T-helper 1 cell (primary cell): ENCODE measurements around the gene FBXW10B.
"Not testable (repeated sequence)": the region's sequence is repeated elsewhere in the genome, so short reads cannot be mapped to it uniquely, and the experiment has no call there.

ENCODE experiments used
- DNase-seq, 5 donors: peaks; one replicate each; pipeline ENCODE4 v3.0.0-alpha.2; 2012 to 2020
- total RNA-seq, 4 donors: gene quantifications; one replicate each; lab custom pipeline; 2026; lab: John Stamatoyannopoulos, UW

The FBXW10B gene, protein sequence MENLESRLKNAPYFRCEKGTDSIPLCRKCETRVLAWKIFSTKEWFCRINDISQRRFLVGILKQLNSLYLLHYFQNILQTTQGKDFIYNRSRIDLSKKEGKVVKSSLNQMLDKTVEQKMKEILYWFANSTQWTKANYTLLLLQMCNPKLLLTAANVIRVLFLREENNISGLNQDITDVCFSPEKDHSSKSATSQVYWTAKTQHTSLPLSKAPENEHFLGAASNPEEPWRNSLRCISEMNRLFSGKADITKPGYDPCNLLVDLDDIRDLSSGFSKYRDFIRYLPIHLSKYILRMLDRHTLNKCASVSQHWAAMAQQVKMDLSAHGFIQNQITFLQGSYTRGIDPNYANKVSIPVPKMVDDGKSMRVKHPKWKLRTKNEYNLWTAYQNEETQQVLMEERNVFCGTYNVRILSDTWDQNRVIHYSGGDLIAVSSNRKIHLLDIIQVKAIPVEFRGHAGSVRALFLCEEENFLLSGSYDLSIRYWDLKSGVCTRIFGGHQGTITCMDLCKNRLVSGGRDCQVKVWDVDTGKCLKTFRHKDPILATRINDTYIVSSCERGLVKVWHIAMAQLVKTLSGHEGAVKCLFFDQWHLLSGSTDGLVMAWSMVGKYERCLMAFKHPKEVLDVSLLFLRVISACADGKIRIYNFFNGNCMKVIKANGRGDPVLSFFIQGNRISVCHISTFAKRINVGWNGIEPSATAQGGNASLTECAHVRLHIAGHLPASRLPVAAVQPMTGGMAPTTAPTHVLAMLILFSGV
- total RNA-seq, result 0.24 to 1.4 (median 0.69) reads per million in 4 donors

DNA sequence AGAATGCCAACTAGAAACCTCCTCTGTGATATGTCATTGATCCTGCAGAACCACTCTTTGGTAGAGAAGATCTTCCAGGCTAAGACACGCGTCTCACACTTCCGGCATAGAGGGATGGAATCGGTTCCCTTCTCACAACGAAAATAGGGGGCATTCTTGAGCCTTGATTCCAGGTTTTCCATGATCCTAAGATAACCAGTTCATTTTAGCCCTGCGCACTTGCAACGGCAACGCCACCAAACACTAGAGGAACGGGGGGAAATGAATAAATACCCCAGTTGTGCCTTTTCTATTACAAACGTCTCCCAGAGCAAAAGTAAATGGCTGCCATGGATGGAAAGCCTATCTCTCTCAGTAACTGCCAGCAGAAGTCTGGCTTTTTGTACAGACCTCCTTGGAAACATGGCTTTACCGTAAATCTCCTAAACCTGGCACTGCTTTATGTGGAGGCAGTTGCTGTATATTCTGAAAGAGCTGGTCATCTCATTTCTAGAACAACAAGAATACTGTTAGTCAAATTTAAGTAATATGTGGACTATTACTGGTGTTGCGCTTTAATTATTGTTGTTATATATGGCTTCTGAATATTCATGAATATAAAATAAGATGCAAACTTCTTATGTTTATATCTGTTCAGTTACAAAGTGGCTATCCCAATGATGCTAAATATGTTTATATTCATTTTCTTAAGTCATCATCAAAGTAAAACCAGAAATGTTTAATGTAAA is at the start of gene FBXW10B:
Gene FBXW10B (minus strand): TSS at position 374 of the 728 bp plus-strand sequence. CDS start 192 bp downstream, at position 182.
- not testable (repeated sequence) for DNase-seq

DNA sequence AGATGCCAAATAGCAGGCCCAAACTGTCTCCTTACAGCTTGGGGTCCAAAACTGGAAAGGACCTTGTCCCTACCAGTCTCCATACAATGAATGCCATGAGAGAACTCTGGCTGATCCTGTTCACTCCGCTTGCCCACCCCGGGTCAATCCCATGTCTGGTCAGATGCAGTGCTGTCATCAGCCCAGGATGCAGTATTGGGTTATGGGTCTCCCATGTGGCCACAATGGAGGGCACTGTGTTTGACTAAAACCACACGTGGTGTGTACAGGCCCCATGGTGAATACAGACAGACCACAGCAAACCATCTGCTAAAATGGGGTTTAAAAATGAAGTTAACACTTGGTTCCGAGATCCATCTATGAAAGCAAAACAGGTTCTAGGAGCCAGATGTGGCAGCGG is 44.2 kb upstream of the FBXW10B start:
- no peak for DNase-seq

DNA sequence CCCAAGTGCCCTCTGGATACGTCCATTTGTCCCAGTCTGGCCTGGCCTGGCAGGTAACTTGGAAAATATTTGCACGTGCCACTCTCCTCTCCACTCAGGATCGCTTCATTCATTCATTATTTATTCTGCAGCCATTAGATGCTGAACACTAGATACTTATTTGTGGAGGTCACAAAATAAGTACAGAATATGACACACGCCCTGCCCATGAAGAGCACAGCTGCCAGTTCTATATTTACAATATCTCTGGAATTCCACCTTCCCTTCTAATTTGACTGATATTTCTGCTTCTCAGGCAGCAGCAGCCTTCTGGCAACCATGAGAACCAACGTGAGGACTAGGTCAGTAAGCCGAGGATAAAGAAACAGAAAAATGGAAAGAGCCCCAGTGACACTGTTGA is 43.7 kb upstream of the FBXW10B start:
- no peak for DNase-seq

DNA sequence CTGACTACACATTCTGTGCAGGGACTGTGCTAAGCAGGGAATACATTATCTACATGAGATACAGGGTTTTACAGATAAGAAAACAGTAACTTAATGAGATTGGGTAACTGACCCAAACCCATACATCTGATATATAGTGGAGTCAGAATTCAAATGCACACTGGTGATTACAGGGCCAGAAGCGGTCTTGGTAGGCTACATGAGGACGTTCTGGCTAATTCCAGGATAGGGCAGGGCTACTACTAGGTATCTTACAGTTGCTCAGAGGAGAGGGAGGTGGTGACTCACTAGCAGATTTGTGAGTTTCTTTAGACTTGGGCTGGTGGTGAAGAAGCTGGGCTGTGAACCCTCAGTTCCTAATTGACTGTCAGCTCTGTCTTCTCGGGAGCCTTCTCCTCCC is 43.2 kb upstream of the FBXW10B start:
- no peak for DNase-seq

DNA sequence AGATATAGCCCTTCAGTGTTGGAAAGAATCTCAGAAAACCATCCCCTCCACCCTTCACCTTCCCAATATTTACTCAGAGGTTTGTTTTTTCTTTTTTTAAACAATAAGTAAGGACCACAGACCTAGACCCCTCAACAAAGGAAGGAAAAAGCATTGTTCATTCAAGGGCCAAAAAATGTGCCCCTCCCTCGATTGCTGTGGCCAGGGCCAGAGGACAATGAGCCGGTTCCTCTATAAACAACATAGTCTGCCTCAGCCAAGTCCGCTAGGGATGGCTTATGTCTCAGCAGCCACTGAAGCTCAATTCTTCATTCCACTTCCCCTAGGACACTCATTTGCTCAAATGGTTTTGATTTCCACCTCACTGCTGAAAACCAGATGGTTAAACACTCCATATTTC is 40.6 kb upstream of the FBXW10B start:
- DNase-seq, result no peak

DNA sequence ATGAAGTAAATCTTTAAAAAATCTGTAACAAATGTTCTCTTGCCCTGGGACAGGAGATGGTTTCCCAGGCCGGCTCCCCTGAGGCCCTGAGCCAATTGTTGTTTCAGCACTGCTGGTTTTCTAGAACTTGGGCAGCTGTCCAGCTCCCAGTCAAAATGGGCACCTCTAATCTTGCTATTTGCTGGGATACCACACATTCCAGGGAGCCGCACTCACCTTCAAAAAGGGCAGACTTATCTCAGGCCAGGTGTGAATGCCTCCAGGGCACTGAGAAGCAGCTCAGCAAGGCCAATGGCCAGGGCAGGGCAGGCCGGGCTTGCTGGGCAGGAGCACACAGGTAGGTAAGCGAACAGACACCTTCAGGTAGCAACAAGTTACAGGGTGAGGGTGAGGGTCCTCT is 40.2 kb upstream of the FBXW10B start:
- no peak for DNase-seq

DNA sequence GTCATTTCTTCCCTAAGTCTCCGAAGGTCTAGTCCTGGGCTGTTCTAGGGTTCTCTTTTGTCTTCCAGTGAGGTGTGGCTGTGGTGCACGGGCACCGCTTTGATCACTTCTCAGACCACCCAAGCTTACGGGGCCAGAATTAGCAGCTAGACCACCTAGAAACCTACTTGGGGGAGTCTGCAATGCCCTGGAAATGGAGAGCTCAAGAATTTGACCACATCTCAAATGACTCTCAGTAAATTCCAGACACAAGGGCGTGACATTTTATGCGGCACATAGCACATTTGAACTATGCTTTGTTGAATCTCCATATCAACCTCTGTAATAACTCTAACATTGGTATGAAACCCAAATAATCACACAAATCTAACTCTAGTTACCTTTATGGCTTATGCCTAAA is 39.7 kb upstream of the FBXW10B start:
- no peak for DNase-seq

DNA sequence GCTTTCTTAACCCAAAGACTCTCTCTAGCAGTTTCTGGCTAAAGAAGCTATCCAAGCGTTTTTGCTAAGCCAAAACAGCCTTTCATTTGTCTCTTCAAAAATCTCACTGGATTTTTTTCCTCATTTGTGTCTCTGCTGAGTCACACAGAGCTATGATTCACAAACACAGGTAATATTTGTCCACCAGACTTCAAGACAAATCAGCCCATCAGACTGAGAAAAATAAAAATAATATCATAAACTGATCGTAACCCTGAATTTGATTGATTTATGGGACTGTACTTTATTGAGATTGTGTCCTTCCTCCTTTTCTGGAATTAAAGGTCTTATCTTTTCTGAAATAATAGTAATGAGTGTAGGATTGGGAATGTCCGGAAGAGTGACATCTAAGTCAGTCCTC is 38.8 kb upstream of the FBXW10B start:
- DNase-seq, result no peak

DNA sequence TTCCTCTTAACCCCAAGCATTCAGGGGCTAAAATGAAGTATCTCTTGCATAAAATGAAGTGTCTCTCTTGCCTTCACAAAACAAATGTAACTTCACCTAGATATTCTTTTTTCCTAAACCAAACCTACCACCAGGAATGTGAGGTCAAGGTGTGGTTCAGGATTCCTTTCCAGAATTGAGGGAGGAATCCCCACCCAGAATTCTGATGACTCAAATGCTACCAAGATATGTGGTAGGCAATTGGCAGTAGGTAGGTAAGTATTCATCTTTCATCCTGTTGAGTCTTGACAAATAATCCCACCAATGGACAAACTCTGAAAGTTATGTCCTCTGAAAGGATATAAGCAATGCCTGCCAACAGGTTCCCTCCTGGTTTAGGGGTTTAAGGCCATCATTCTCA is 38.4 kb upstream of the FBXW10B start:
- DNase-seq, result no peak

DNA sequence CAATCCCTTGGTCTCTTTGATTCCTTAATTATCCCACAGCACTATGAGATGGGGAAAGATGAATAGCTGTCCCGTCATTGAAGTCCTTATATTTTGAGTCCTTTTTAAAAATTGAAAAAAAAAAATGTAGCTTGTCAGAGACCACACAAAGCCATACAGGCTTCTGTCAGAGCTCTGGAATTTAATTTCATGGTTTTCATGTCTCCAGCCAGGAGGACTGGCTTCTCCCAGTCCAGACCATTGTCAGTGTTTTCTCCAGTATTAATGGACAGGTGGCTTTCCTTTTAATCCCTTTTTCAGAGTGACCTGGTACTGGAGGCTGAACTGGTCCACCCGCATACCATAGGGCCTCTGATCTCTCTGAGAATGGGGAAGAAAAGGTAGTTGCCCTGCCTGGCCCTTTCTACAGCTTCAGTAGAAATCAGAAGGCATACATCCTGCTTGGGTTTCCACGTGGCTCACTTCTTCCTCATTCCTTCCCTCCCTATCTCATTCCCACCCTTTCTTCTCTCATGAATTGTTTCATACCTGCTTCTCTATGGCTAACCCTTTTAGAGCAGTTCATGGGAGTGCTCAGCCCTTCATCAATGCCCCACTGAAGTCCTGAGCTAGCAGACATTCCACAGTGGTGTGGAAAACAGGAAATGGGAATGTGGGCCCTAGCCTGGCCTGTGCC is 35.5 kb upstream of the FBXW10B start:
- no peak for DNase-seq

DNA sequence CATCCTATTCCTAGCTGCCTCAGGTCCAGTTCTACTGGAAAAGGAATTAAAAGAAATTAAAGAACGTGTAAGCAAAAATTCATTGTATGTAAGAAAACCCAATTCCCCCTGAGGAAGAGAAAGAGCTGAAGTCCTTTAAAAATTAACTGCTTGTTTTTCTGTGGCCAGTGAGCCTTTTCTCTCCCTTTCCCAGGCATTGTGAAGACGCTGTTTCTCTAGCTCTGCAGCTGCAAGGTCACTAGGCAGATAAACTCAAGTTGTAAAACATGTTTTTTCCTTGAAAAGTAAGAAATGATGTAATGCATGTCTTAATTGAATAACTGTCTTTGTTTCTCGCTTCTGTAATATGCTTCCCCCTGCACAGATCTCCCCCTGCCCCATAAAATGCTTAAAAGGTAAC is 34.9 kb upstream of the FBXW10B start:
- DNase-seq, result not testable (repeated sequence)

DNA sequence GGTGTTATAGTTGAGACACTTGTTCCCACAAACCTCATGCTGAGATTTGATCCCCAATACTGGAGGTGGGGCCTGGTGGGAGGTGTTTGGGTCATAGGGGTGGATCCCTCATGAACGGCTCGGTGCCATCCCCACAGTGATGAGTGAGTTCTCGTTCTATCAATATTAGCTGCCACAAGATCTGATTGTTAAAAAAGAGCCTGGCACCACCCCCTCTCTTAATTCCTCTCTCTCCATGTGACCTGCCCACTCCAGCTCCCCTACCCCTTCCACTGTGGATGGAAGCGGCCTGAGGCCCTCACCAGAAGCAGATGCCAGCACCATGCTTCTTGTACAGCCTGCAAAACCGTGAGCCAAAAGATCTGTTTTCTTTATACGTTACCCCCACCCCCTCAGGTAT is 33.5 kb upstream of the FBXW10B start:
- no peak for DNase-seq

DNA sequence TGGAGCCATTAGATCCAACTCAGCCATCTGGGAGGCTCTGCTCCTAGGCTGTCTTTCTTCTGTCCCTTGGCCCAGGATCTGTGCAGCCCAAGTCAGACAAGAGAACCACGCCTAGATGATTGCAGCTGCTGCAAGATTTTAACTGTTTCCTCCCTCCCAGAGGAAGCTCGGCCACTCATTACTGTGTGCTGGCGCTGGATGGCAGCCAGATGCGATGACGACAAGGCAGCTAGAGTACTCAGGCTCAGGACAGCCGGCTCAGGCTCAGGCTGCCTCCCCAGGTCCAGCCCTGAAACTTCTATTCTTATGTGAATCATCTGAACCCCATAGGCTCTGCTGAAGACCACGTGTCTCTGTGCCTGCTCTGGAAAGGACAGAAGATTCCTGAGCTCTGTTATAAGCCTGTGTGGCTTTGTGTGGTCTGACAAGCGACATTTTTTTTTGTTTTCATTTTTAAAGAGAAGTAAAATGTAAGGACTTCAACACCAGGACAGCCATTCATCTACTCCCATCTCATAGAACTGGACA is 32.1 kb upstream of the FBXW10B start:
- DNase-seq, result peak in 1 of 5 donors; percentile 81

DNA sequence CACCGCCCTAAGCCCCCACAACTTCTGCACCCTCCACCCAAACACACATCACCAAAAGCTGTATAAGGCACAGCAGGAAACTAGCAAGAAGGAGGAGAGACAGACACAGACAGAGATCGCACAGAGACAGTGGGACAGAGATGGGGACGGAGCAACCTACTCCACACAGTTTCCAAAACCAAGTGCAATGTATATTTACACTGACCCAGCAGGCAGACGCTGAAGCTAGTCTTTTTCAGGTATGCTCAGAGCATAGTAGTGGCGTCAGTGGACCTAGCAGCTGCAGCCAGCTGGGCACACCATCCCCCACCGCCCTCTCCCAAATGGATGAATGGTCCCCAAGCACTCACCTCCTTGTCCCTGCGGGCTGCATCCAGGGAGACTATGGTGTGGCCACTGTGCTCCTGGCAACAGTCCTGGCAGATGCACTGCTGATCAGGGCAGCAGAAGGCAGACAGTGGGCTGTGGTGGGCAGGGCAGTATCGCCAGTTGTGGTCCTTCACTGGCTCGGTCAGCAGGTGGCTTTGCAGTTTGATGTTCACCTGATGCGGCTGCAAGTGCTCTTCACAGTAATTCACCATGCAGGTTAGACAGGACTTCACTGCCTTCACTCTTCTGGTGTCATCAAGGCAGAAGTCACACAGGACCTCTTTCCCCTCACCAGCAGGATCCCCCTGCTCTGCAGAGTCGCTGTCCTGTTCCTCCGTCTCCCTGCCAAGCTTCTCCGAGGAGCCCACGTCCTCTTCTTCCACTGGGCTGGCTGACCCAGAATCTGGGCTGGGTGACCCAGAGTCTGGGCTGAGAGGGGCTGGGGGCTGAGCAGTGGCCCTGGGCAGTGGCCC is 31.5 kb upstream of the FBXW10B start:
- no peak for DNase-seq

DNA sequence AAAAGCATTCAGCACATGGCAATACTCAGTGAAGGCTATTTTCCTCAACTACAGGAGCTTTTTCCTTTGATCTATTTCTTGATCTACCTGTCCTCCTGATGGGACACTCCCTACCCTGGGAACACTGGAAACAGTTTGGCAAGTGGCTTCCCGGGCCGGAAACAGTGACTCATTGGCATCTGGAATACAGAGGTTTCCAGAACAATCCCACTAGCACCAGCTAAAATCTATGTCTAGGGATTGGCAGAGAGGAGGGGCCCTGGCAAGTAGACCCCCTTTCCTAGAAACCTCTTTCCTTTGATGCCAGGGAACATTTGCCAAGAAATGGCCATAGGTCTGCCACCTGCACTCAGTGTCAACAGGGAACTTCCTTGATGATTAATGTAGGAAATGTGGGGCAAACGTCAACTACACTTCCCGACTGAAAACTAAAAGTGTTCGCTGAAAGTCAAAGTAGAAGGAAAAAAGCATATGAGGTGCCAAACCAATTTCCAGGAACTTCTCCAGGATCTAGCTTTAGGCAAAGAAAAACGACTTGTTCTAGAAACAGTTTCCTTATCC is 30.4 kb upstream of the FBXW10B start:
- no peak for DNase-seq

DNA sequence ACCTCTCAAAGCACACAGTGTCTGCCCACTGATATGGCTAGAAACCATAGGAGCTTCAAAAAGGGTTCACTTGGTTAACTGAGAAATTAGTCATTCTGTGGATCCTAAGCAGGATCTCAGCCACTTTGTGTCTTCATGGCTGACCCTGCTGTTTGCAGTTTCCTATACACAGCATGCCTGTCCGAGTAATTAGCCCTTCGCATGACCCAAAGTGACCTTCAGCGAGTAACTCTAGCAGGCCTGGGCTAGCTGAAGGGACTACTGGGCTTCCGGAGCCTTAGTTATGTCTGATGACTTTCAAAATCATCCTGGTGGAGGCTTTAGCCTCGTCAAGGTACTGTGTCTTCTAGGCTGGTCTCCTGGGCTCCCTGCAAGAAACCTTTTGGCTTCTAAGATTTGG is 28.9 kb upstream of the FBXW10B start:
- no peak for DNase-seq

DNA sequence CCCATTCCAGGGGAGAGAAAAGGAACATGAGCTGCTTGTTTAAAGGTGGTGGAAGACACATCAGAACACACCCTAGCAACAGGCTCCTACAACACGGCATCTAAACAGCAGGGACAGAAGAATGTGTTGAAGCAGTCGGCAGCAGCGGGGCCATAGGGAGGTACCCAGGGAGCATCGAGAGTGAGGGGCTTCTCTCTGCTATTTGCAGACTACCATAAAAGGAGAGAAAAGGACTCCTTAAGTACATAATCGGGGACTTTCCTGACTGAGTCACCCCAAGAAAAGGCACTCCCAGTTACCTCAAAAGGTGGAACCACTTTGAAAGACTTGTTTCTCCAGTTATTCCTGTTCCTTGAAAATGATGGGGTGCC is 26.4 kb upstream of the FBXW10B start:
- DNase-seq, result not testable (repeated sequence)

DNA sequence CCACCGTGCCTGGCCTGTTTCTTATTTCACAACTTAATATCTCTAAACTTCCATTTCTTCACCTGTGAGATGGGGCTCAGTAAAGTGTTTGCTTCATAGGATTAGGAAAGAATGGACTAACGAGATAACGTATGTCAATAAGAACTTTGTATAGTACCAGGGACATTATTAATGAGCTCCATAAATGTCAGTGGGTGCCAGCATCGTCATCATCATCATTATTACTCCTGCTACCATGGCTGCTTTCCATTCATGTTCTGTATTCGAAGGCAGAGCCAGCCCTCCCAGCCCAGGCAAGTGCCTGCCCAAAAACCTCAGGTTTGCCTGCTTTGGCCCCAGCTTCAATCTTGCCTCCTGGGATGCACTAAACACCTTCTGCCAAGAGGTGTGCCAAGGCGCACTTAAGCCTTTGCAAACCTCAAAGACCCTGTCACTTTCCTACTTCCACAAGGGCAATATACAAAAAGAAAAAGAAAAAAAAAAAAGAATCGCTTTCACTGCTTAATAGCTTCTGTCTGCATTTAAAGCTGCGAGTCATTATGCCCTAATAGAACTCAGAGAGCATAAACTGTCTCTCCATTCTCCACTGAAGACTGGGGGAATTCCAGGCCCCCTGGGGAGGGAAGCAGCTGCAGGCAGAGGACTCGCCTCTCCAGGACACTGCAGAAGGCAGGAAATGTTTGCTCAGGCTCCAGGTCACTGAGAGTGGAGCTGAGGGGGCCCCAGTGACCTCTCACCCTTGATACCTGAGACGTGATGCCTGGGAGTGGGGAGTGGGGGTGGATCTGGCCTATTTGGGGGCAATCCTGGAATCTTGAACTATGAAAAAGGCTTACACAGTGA is 25.8 kb upstream of the FBXW10B start:
- not testable (repeated sequence) for DNase-seq

DNA sequence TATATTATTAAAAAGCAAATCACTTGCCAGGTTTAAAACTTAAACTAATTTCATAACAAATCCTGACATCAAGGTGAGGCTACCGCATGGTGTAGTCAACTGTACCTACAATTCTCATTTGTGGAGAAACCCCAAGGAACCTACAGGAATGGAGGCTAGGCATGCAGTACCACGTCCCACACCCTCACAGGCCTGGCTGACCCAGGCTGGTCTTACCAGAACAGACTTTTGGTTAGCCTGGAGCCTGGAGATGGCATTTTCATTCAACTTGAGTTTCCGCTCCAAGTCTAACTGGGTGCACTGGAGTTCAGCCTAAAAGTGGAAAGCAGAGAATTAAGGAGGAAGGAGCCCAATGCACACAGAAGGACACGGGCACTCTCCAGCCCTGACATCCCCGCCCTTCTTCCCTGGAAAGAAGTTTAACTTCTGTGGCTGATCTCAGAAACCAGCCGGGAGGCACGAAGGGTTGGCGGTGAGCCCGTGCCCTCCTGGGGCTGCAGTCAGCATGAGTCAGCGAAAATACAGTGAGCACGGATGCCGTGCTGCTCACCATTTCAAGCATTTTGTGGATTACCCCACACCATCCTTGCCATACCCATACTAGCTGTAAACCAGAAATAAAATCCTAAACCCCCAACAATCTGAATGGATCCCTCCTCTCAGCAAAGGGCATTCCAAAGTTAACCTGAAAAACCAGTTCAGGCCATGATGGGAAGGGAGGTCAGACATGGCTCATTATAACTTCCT is 23.2 kb upstream of the FBXW10B start:
- DNase-seq, result not testable (repeated sequence)

DNA sequence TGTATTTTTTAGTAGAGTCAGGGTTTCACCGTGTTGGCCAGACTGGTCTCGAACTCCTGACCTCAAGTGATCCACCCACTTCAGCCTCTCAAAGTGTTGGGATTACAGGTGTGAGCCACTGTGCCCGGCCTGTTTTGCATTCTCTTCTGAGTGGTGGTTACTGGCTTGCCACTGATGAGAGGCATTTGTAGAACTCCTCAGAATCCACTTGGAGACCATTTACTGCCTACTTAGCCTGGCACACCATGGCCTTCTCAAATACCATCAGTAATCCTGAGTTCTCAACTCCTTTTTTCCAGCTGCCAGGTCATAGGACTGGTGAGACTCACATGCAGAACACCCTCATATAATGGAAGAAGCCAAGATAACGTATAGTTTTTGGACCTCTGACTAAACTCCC is 22.5 kb upstream of the FBXW10B start:
- not testable (repeated sequence) for DNase-seq
